T-helper 2 cell (primary cell): ENCODE measurements around the gene HK1.
A peak's percentile ranks its signal among the peaks of the same experiment; 100 is the strongest.

Experiments used
- DNase-seq, 5 experiments: peaks; one replicate each; pipeline versions ENCODE4 v3.0.0 to v3.0.0-alpha.2; 2012 to 2022

The HK1 gene

GRCh38 chr10:69407621-69408301, 129.5 kb downstream of the HK1 start:
- peak in 1 of 5 experiments; percentile 43 for DNase-seq

GRCh38 chr10:69408318-69409175, 130.3 kb downstream of the HK1 start:
- DNase-seq, result peak; percentile 80 to 97 (median 84)

GRCh38 chr10:69409176-69409495, 130.8 kb downstream of the HK1 start:
- no peak for DNase-seq

- no peak for DNase-seq
Observed at GRCh38 chr10:69409968-69410367, 131.7 kb downstream of the HK1 start.

- no peak for DNase-seq
Observed at GRCh38 chr10:69410487-69410886, 132.2 kb downstream of the HK1 start.

GRCh38 chr10:69411476-69411875, 133.2 kb downstream of the HK1 start:
- DNase-seq, result no peak

GRCh38 chr10:69412232-69412790, 134.0 kb downstream of the HK1 start:
- DNase-seq, result no peak

- peak in 1 of 5 experiments; percentile 22 for DNase-seq
Observed at GRCh38 chr10:69413221-69413865, 135.0 kb downstream of the HK1 start.

- DNase-seq, result no peak
Observed at GRCh38 chr10:69414036-69415018, 136.0 kb downstream of the HK1 start.

- no peak for DNase-seq
Observed at GRCh38 chr10:69415049-69415448, 136.8 kb downstream of the HK1 start.

- DNase-seq, result no peak
Observed at GRCh38 chr10:69415951-69416350, 137.7 kb downstream of the HK1 start.

GRCh38 chr10:69416695-69417094, 138.4 kb downstream of the HK1 start, which contains the start of gene TACR2:
TSS of gene TACR2 (minus strand) at chr10:69416918. CDS start at chr10:69416323, 595 bp downstream.
- no peak for DNase-seq

GRCh38 chr10:69417542-69417941, 139.2 kb downstream of the HK1 start:
- no peak for DNase-seq

- no peak for DNase-seq
Observed at GRCh38 chr10:69418052-69418752, 139.9 kb downstream of the HK1 start.

- no peak for DNase-seq
Observed at GRCh38 chr10:69419096-69419743, 140.9 kb downstream of the HK1 start.

- no peak for DNase-seq
Observed at GRCh38 chr10:69419744-69420126, 141.4 kb downstream of the HK1 start.

GRCh38 chr10:69421611-69422308, 143.5 kb downstream of the HK1 start:
- DNase-seq, result no peak

GRCh38 chr10:69422676-69423075, 144.4 kb downstream of the HK1 start:
- no peak for DNase-seq

GRCh38 chr10:69425041-69425440, 146.7 kb downstream of the HK1 start:
- DNase-seq, result no peak
